NCI-H526 (cell line): Measurements from ENCODE around the gene IL36A.

Experiments
- DNase-seq, 2 experiments: peaks; one replicate each; lab custom pipeline; 2025; lab: John Stamatoyannopoulos, UW

Gene IL36A

GRCh38 chr2:113007250-113007649 lies 2.0 kb downstream of the IL36A start:
- no peak for DNase-seq

DNA sequence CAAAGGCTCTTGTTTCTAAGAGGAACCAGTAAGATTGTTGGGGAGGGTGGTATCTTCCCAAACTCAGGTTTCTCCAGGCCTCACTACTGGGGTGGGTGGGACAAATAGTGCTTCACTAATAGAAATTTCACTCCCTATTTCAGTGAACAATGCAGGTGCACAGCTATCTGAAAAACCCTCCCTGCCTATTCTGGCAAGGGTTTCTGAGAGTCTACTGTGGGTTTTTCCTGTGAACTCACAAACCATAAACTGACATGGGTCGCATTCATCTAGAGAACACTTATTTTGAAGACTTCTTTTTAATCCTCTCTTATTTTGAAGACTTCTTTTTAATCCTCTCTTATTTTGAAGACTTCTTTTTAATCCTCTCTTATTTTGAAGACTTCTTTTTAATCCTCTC lies 4.4 kb downstream of the IL36A start:
- no peak for DNase-seq

- no peak for DNase-seq
Measured at GRCh38 chr2:113010088-113010487, 4.8 kb downstream of the IL36A start.

- DNase-seq = no peak
Measured at GRCh38 chr2:113011108-113011507, 5.8 kb downstream of the IL36A start.

DNA sequence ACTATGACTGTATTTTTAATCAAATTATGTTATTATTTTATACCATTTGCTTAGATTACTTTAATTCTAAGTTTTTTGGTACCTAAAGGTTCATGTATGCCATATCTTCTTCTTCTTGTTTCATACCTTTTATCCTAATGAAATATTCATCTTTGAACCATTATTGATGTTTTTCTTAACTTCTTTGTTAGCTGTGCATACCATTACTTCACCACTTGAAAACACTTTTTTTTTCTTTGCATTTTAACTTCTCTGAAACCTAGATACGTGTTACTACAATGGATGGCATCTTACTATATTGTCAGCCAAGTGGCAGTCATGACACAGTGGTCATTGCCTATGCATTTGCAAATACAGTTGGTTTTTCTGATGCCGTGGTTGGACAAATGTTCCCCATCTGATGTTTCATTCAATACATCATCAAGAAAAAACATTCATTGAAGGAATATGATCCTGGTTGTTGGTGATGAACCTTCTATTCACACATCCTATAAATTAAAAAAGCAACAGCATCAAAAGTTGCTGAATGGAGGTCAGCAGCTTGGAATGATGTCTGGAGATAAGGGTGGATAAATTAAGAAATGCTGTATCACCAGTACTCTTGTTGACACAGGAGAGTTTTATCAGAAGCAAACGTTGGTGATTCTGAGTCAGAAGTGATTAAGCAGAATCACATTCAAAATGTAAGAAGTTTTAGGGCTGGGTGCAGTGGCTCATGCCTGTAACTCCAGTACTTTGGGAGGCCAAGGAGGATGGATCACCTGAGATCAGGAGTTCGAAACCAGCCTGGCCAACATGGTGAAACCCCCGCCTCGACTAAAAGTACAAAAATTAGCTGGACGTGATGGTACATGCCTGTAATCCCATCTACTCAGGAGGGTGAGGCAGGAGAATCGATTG lies 7.4 kb downstream of the IL36A start:
- no peak for DNase-seq

- no peak for DNase-seq
Measured at GRCh38 chr2:113013336-113013661, 8.0 kb downstream of the IL36A start.

DNA sequence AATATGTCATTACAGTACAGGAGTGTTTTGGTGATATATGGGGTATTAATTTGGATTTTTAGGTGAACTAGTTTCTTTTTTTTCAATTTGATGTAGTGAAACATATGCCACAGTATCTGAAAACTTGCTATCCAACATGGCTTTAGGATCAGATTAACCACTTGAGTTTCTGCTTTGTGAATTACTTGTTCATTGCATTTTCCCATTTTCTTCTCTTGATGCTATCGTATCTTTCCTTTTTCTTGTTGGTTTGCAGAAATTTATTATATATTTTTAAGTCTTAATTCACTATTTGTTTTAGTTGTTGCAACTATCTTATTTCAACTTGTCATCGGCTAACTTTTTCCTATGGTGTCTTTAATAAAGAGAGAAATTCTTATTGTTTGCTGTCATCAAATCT lies 8.8 kb downstream of the IL36A start:
- DNase-seq = no peak

GRCh38 chr2:113015042-113015441 lies 9.8 kb downstream of the IL36A start:
- no peak for DNase-seq

- no peak for DNase-seq
Measured at GRCh38 chr2:113015655-113016054, 10.4 kb downstream of the IL36A start.

- no peak for DNase-seq
Measured at GRCh38 chr2:113018509-113018908, 13.2 kb downstream of the IL36A start.

GRCh38 chr2:113021312-113021711 lies 16.1 kb downstream of the IL36A start:
- no peak for DNase-seq

- no peak for DNase-seq
Measured at GRCh38 chr2:113024764-113025163, 19.5 kb downstream of the IL36A start.

DNA sequence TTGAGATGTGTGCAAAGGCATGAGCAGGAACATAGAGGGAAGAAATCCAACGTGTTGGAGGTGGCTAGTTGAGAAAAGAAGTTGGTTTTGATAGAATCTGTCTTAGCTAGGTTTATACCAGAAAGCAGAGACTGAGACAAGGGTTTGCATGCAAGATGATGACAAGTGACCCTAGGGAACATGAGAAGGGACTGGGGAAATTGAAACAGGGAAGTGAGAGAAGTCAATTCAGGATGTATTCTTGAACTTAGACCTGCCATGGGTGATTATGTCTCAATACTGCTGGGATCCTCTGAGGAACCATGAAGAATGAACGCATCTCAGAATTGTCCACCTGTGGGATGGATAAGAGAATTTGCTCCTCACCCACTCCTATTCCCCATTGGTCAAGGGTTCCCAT lies 20.5 kb downstream of the IL36A start:
- DNase-seq = no peak

DNA sequence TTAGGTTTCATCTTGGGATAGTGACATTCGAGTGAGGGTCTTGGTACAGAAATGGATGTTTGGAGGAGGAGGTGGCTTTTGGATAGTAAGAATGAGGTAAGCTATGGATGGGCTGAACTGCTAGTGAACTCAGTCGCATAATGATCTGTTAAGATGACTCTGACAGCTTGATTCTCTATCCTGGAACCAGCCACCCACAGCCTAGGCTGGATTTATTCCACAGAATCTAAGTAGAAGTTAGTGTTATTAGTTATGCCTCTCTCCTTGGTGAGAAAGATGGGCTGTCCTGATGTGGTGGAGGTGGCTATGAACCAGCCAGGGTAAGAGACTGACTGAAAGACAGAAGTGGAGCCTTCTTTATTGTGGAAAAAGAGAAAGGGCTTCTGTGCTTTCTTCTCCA lies 22.4 kb downstream of the IL36A start:
- no peak for DNase-seq

DNA sequence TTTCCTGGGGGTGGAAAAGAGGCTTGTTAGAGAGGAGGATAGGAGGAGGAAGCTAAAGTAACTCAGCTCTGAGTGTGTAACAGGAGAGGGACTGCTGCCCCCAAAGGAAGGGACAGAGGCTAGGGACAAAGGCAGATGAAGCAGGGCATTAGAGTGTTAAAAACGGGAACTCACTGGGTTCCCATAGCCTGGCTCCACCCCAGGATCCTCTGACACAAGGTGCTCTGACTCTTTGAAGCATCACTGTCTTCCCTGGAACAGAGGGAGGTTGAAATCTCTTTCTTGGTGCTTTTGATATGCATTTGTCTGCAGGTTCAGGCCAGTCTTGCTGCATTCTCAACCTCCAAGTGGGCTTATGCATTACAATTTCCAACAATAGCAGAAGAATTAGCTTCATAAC lies 22.9 kb downstream of the IL36A start:
- no peak for DNase-seq

GRCh38 chr2:113032737-113033136 lies 27.5 kb downstream of the IL36A start:
- no peak for DNase-seq

GRCh38 chr2:113034016-113034415 lies 28.8 kb downstream of the IL36A start:
- DNase-seq = no peak

- DNase-seq = no peak
Measured at GRCh38 chr2:113036763-113037162, 31.5 kb downstream of the IL36A start.

- no peak for DNase-seq
Measured at GRCh38 chr2:113038291-113038690, 33.0 kb downstream of the IL36A start.

- no peak for DNase-seq
Measured at GRCh38 chr2:113039158-113039557, 33.9 kb downstream of the IL36A start.

DNA sequence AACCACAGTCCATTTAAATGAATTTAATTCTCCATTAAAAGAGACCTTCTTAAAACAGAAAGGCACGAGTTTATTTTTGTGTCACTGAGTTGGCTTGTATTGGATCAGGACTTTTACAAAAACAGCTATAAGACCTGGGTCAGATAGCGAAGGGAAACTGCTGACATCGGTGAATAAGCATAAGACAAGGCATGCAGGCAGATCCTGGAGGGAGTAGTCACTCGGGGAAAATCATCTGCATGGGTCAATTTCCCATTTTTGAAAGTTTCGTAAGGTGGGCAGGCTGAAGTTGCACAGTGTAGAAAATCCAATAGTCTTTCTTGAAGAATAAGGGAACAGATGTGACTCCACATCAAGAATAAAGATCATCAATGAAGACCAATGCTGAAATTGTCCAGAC lies 34.5 kb downstream of the IL36A start:
- DNase-seq = no peak

DNA sequence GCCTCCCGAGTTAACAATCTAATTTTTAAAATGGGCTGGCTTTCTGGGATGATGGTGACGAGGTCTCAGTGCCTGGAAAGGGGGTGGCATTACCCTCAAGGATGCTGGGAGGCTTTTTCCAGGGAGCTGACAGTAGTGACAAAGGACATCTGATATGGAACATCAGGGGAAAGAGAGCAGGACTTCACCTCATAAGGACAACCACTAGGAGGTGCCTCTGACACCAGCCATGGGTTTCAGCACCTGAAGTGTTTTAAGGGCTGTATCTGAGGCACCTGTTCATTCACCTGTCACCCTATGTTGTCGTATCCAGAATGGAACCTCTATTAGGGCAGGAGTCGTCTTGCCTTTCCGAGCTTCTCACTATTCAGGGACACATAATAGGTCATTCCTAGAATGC lies 36.6 kb downstream of the IL36A start:
- peak; percentile 3 to 11 for DNase-seq

DNA sequence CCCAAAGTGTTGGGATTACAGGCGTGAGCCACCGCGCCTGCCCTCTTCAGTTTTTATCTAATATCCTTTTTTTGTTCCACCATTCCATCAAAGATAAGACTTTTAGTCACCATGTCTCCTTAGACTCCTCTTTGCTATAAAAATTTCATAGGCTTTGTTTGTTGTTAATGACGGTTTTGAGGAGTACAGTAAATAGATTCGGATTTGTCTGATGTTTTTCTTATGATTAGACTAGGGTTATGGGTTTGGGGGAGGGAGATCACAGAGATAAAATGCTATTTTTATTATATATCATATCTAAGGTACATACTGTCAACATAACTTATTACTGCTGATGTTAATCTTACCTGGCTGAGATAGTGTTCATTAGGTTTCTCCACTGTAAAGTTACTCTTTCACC lies 41.2 kb downstream of the IL36A start:
- no peak for DNase-seq
